K562 (cell line): ENCODE measurements around the gene SDC1. TPM values are rescaled to one million over a fixed set of nuclear protein-coding genes. Genes with fewer than 3 reads are reported as not detected.
A peak's percentile ranks its signal among the peaks of the same experiment; 100 is the strongest.

ENCODE experiments used
- AFF1 ChIP-seq, 2 experiments: fragments of 450-650 bp; IDR thresholded peaks; 2 replicates each; pipeline ENCODE4 v1.6.1; 2018; ENCODE audit warnings: mild to moderate bottlenecking in 2 of 2, low read depth in 1 of 2; ENCODE audit not compliant: partially characterized antibody in 2 of 2
- BMI1 ChIP-seq: fragments of 150-350 bp; IDR thresholded peaks from 2 replicates; pipeline ENCODE4 v1.6.1; 2014; ENCODE audit warnings: low read length
- CTCF ChIP-seq, 3 experiments: IDR thresholded peaks in 2 of 3; conservative IDR thresholded peaks in 1 of 3; 2 replicates each; pipeline ENCODE4 v1.5.1; 2011 to 2012; ENCODE audit warnings: low read length in 3 of 3, mild to moderate bottlenecking in 3 of 3, control low read depth in 2 of 3, improper control_type of control experiment in 1 of 3, inconsistent platforms in 1 of 3, low read depth in 1 of 3, mixed read lengths in 1 of 3, moderate library complexity in 1 of 3; ENCODE audit not compliant: insufficient read depth in 2 of 3
- HMGN3 ChIP-seq: IDR thresholded peaks from 2 replicates; pipeline ENCODE4 v1.6.1; 2011; ENCODE audit warnings: borderline replicate concordance, low read depth, mild to moderate bottlenecking, mixed read lengths, low read length; ENCODE audit not compliant: insufficient read length; ENCODE audit errors: extremely low read depth
- KLF6 ChIP-seq: fragments of 250-450 bp; sonication (Bioruptor Pico); IDR thresholded peaks from 2 replicates; pipeline ENCODE4 v1.4.0; 2020; ENCODE audit warnings: mild to moderate bottlenecking, moderate library complexity, borderline replicate concordance
- NFIX ChIP-seq: fragments of 250-450 bp; sonication (Bioruptor Pico); IDR thresholded peaks from 2 replicates; pipeline ENCODE4 v1.4.0; 2020; ENCODE audit warnings: low read depth, mild to moderate bottlenecking, moderate library complexity
- PHTF2 ChIP-seq: fragments of 250-450 bp; sonication (Bioruptor Pico); IDR thresholded peaks from 2 replicates; pipeline ENCODE4 v1.5.0; 2021; ENCODE audit warnings: mild to moderate bottlenecking
- PTTG1 ChIP-seq: fragments of 450-650 bp; IDR thresholded peaks from 2 replicates; pipeline ENCODE4 v1.6.1; 2016; ENCODE audit warnings: low read depth, mild to moderate bottlenecking, missing genetic modification characterization, missing compliant biosample characterization
- RERE ChIP-seq: sonication (generic); formaldehyde crosslinking; IDR thresholded peaks from 2 replicates; pipeline ENCODE4 v1.8.0; 2023; ENCODE audit warnings: missing genetic modification reagents, mild to moderate bottlenecking, borderline replicate concordance
- TAF15 ChIP-seq: fragments of 200-400 bp; formaldehyde crosslinking; IDR thresholded peaks from 2 replicates; pipeline ENCODE4 v1.6.1; 2017; ENCODE audit warnings: mild to moderate bottlenecking, low read depth, low read length, moderate library complexity
- TFAM ChIP-seq: fragments of 250-450 bp; sonication (Bioruptor Pico); conservative IDR thresholded peaks from 2 replicates; pipeline ENCODE4 v1.5.0; 2021; ENCODE audit warnings: mild to moderate bottlenecking, moderate library complexity
- ZBTB43 ChIP-seq: sonication (generic); formaldehyde crosslinking; IDR thresholded peaks from 2 replicates; pipeline ENCODE4 v1.8.0; 2023; ENCODE audit warnings: mild to moderate bottlenecking, missing genetic modification reagents
- ZNF785 ChIP-seq: fragments of 250-450 bp; sonication (Bioruptor Pico); IDR thresholded peaks from 2 replicates; pipeline ENCODE4 v1.4.0; 2020; ENCODE audit warnings: mild to moderate bottlenecking
- polyA plus RNA-seq, 8 experiments: library from polyadenylated mRNA; depleted of rRNA in 4 of 8; stranded (reverse) in 5 of 8; unstranded in 3 of 8; fragments of >200 nt; fragmentation: Nextera tagmentation in 2 of 8; fragmentation: Illumina TruSeq in 1 of 8; extraction: Ambion mirVana in 2 of 8; extraction: Trizol in 1 of 8; gene quantifications; 2 replicates each; pipeline versions ENCODE4 v1.2.1 to v1.2.3, GENCODE V29; 2011 to 2014; ENCODE audit warnings: inconsistent platforms in 1 of 8, missing spikeins in 1 of 8
- total RNA-seq, 7 experiments: library from RNA; depleted of rRNA in 6 of 7; stranded (reverse); fragments of >200 nt in 6 of 7; fragmentation: Illumina TruSeq in 2 of 7; extraction: Trizol in 2 of 7; gene quantifications; 2 replicates each; pipeline versions ENCODE4 v1.2.1 to v1.2.3, GENCODE V29; 2011 to 2021; ENCODE audit warnings: low replicate concordance in 1 of 7

SDC1 gene
- total and polyA plus RNA-seq, 9 of the 15 experiments (the other 6 are each of a cell fraction or from before 2014, with no cell fraction given) = 0.06 to 2.7 (median 0.49) TPM

GRCh38 chr2:20186078-20186854 is 38.7 kb downstream of the SDC1 start (continued):
- TF ChIP-seq AFF1 (IDR thresholded peaks at IDR 0.05; ENCODE audit: low read depth in 1 of 2, partially characterized antibody in 2 of 2) (peak in 1 of 2 experiments; percentile 40), CTCF (IDR thresholded peaks at IDR 0.05 in 2 of 3, conservative IDR thresholded peaks at IDR 0.05 in 1 of 3; ENCODE audit: insufficient read depth in 2 of 3, low read depth in 1 of 3, low read length in 3 of 3) (no peak), BMI1 (no peak), TFAM (CRISPR knock-in tag) (no peak), PHTF2 (no peak), ZNF785 (CRISPR knock-in tag) (no peak), PTTG1 (tag) (no peak), HMGN3 (no peak), NFIX (CRISPR knock-in tag) (no peak), TAF15 (no peak), ZBTB43 (CRISPR knock-in tag) (no peak), RERE (CRISPR knock-in tag) (no peak), KLF6 (CRISPR knock-in tag) (no peak)
